ENCODE measurements around the gene CBY2.

CBY2 gene

DNA sequence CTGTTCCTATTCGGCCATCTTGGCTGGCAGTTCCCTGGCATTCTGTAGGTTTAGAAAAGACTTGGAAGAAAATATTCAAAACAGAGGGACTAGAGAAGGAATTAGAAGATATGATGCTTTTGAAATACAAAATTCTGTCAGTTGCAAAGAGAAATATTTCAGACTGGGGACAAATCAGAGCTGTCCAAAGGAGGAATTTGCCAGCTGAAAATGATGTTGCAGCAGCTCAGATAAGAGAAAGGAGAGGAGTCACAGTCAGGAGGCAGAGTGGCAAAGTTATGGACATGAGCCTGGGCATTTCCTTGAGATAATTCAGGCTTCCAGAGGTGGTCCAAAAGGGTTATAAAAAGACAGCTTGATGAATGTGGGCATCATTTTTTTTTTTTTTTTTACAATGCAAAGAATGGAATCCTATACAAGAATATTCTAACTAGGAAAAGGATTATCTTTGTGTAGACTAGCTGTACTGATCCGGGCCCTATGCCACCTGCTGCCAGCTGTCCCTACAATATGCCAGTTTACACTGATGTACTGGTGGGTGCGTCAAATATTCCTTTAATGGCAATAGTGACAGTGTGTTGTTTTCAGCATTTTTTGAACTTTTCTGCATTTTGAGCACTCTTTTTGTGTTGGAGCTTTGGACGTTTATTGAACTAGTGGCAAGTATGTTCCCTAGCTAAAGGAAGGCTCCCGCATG is 31.8 kb upstream of the CBY2 start:
- no peak for DNase-seq (ENCODE audit: low read depth)
- TF ChIP-seq, protein P1, sequence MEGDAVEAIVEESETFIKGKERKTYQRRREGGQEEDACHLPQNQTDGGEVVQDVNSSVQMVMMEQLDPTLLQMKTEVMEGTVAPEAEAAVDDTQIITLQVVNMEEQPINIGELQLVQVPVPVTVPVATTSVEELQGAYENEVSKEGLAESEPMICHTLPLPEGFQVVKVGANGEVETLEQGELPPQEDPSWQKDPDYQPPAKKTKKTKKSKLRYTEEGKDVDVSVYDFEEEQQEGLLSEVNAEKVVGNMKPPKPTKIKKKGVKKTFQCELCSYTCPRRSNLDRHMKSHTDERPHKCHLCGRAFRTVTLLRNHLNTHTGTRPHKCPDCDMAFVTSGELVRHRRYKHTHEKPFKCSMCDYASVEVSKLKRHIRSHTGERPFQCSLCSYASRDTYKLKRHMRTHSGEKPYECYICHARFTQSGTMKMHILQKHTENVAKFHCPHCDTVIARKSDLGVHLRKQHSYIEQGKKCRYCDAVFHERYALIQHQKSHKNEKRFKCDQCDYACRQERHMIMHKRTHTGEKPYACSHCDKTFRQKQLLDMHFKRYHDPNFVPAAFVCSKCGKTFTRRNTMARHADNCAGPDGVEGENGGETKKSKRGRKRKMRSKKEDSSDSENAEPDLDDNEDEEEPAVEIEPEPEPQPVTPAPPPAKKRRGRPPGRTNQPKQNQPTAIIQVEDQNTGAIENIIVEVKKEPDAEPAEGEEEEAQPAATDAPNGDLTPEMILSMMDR (conservative IDR thresholded peaks at IDR 0.05; ENCODE audit: low read depth, low read length), result no peak
- H3K4me3 ChIP-seq (ENCODE audit: low read depth, low read length), result no peak overlapping the region

DNA sequence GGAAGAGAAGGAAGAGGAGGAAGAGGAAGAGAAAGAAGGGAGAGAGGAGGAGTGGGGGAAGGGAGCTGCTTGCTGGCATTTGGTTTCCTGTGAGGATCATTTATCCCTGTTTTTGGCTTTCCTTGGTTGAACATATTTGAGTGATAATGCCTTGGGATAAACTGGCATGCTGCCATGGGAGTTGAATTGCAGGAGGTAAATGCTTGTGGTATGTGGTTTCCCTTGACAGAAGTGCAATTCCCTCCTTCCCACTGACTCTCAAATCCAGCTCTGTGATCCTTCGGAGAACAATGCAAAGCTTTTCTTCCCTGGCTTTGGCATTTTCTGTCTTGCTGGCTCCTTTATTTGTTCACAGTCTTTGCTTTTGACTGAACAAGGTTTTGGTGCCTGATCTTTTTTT is 27.2 kb upstream of the CBY2 start:
- TF ChIP-seq, protein P1 (conservative IDR thresholded peaks at IDR 0.05; ENCODE audit: low read depth, low read length), result no peak
- peak; percentile 51 for DNase-seq (ENCODE audit: low read depth)

DNA sequence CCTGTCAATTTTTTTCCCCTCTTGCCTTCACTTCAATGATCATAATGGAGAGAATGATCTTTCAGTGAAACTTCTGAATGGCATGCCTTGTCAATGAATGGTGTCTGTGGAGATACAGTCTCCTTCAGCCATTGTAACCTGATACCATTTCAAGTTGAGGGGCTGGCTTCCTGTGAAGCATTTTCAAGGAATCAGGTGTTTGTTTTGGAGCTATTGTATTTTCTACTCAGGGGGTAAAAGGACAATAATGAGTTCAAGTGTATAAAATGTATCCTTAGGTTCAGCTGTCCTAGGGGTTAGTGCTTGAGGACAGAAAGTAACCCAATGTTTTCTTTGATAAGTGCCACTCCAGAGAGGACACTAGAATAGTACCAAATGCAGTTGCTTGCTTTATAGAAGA is 23.8 kb upstream of the CBY2 start:
- no peak for DNase-seq (ENCODE audit: low read depth)
- H3K4me3 ChIP-seq (ENCODE audit: low read depth, low read length), result no peak overlapping the region

More for the DNA sequence above, 27.2 kb upstream of the CBY2 start:
- H3K4me3 ChIP-seq (ENCODE audit: low read depth, low read length), result no peak overlapping the region

DNA sequence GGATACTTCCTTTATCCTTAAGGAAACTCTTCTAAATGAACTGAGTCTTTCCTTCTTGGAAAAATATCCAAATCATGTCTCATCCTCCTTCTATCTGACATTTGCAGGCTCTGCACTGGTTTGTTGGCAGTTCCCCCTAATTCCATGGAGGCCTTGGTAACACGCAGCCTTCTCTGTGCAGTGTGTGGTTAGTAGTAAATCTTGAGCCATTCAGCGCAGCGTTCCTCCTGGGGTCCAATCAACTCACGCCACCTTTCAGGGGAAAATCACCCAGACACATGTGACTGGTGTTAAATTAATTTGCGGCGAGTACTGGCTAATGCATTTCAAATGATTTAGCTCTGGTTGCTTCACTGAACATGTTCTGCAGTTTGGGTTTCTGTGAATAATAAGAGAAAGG is 21.0 kb upstream of the CBY2 start:
- no peak overlapping the region for H3K4me3 ChIP-seq (ENCODE audit: low read depth, low read length)
- no peak for DNase-seq (ENCODE audit: low read depth)
- TF ChIP-seq, protein P1 (conservative IDR thresholded peaks at IDR 0.05; ENCODE audit: low read depth, low read length), result no peak

More for the DNA sequence above, 23.8 kb upstream of the CBY2 start:
- TF ChIP-seq, protein P1 (conservative IDR thresholded peaks at IDR 0.05; ENCODE audit: low read depth, low read length), result no peak

DNA sequence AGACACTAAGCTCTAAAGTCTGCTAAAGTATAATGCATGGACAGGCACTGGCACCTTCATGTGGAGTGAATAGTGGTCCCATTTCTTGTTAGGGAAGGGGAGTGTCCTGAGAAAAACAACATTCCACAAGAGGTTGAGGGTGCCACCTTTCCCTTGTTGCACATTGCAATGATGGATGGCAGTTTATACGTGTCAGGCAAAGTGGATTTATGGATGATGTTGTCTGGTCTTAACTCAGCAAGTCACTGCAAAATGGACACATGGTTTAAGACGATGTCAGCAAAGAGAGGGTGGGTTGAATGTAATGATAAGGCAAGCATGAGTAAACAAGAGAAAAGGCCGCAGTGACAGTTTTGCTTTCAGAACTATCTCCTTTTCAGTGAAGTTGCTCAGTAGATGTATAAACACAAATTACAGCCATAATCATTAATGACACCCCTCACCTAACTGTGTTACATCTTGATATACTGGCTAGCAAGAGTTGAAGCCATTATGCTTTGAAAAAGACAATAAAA is 19.6 kb upstream of the CBY2 start:
- TF ChIP-seq, protein P1 (conservative IDR thresholded peaks at IDR 0.05; ENCODE audit: low read depth, low read length), result no peak
- DNase-seq (ENCODE audit: low read depth), result no peak
- H3K4me3 ChIP-seq (ENCODE audit: low read depth, low read length), result no peak overlapping the region

DNA sequence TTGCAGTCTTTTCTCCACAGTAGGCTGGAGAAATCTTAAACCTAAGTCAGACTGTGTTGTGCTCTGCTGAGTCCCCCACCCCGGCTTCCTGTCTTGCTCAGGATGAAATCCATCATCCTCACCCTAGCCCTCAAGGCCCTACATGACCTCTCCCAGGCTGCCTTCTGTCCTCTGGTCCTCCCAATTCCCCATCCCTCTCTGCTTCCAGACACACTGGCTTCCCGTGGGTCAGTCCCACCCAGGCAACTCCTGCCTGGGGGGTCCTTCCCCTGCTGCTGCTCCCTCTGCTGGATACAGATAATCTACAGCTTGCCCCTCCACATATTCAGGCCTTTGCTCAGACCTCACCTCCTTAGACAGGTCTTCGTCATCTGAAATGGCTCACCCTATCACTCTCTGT is 18.4 kb upstream of the CBY2 start:
- DNase-seq (ENCODE audit: low read depth), result no peak
- TF ChIP-seq, protein P1 (conservative IDR thresholded peaks at IDR 0.05; ENCODE audit: low read depth, low read length), result peak; percentile 34
- no peak overlapping the region for H3K4me3 ChIP-seq (ENCODE audit: low read depth, low read length)

DNA sequence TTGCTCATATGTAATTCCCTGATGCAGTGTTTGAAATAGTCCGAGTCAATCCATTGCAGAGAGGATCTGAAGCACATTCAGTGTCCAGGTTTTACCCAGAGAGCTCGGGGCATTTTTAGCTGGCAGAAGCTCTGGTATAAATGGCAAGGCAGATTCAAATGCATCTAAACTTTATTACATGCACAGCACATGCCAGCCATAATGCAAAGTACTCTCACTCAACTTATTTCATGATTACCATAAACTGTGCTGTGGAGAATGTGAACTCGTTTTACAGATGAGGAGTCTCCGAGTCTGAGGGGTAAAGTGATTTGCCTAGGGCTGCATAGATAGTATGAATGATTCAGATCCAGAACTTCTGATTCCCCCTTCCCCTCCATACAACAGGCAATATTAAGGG is 13.5 kb upstream of the CBY2 start:
- TF ChIP-seq, protein P1 (conservative IDR thresholded peaks at IDR 0.05; ENCODE audit: low read depth, low read length), result no peak
- H3K4me3 ChIP-seq (ENCODE audit: low read depth, low read length), result no peak overlapping the region
- DNase-seq (ENCODE audit: low read depth), result no peak
